ENCODE measurements around the gene CDC42BPA.

Gene CDC42BPA

GRCh38 chr1:227174164-227174563 lies 144.1 kb downstream of the CDC42BPA start:
- H3K27ac ChIP-seq = no peak overlapping the region
- no peak for DNase-seq (ENCODE audit: low spot score)
- no peak for TF ChIP-seq CTCF (conservative IDR thresholded peaks at IDR 0.05; ENCODE audit: low read depth)
- ChIA-PET POLR2A (ENCODE audit: low non-redundant PET) (no interaction called here), CTCF (interaction anchor here (0.5 kb wide), 1 partner anchor 48 kb away, joined by 4 read pairs; no protein-coding TSS in a partner anchor)

DNA sequence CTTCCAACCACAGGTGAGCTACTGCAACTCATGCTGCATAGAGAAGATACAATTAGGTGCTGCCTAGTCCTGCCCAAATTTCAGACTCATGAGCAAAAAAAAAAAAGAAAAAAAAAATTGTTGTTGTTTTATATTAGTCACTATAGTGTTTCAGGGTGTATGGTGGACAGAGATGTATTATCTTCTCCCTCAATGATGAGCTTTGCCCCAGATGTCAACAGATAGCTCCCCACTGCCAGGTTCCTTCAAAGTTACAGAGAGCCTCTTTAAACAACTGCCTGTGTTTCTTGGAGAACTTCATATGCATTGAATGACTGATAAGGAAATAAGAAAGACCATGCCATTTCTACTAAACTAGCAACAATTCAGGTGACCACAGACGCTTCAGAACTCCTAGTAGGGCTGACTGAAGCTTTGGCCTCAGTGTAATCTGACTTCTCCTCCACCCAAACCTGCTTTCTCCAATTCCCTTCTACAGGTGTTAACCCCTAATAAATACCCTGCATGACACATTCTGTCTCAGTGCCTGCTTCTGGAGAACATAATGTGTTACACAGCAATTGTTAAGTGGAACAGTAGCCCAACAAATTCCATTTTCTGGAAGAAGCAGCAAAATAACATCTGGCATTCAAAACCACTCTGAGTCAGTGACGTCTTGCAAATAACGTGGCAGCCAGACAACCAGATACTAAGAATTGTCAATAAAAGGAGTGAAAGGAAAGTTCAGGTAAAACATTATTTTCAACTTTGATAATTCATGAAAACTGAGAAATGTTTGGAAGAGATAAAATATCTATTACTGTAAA lies 147.7 kb downstream of the CDC42BPA start:
- ChIA-PET CTCF (interaction anchor here (0.6 to 0.7 kb wide), 3 partner anchors 45 to 250 kb away, joined by 4 to 6 read pairs (median 4); no protein-coding TSS in a partner anchor), POLR2A (ENCODE audit: low non-redundant PET) (interaction anchor here (0.6 kb wide), 1 partner anchor 95 kb away, joined by 3 read pairs; no protein-coding TSS in a partner anchor)
- no peak overlapping the region for H3K27ac ChIP-seq
- DNase-seq (ENCODE audit: low spot score) = no peak
- TF ChIP-seq CTCF (conservative IDR thresholded peaks at IDR 0.05; ENCODE audit: low read depth) = no peak

DNA sequence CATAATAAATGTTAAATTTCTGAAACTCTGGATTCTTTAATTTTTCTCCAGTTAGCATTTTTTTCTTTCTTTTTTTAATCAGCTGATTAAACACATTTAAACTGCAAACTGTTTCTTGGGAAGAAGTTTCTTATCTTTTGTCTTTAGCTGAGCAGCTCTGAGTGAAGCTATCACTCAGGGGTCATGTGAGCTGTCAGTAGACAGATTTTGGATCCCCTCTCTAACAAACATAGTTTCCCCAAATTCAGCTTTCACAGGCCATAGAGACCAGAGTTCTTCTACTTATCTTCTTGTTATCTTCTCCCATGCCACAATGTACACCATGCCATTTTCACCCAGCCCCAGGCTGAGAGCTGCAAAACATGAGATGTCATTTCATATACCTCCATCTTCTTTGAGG lies 148.9 kb downstream of the CDC42BPA start:
- DNase-seq (ENCODE audit: low spot score) = no peak
- TF ChIP-seq CTCF (conservative IDR thresholded peaks at IDR 0.05; ENCODE audit: low read depth) = no peak
- POLR2A ChIA-PET (ENCODE audit: low non-redundant PET) = no interaction called here
- no peak overlapping the region for H3K27ac ChIP-seq
- CTCF ChIA-PET = interaction anchor here (0.6 kb wide), 2 partner anchors 93 to 626 kb away, joined by 3 read pairs; no protein-coding TSS in a partner anchor

GRCh38 chr1:227167276-227168101 lies 150.8 kb downstream of the CDC42BPA start:
- DNase-seq (ENCODE audit: low spot score) = no peak
- ChIA-PET CTCF (interaction anchor here (0.6 kb wide), 1 partner anchor 88 kb away, joined by 4 read pairs; no protein-coding TSS in a partner anchor), POLR2A (ENCODE audit: low non-redundant PET) (no interaction called here)
- TF ChIP-seq CTCF (conservative IDR thresholded peaks at IDR 0.05; ENCODE audit: low read depth) = no peak
- H3K27ac ChIP-seq = no peak overlapping the region

DNA sequence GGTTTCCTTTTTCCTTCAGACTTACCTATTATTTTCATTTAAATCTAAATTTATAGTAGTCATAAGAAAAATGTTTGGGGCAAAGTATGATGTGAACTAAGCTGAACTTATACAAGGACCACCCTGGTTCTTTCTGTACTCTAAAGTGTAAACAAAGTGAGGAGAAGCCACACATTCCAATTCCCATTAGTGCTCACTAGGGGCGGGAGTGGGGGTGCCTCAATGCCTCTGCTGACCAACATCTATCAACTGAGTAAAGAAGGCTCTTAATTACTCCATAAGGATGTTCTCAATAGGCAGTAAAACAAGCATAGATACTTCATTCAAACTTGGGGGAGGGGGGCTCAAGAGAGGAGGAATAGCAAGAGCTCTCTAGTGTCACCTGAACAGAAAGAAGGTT lies 151.7 kb downstream of the CDC42BPA start:
- CTCF ChIA-PET = interaction anchor here (1.2 kb wide), 1 partner anchor 94 kb away, joined by 4 read pairs; no protein-coding TSS in a partner anchor
- POLR2A ChIA-PET (ENCODE audit: low non-redundant PET) = no interaction called here
- no peak for DNase-seq (ENCODE audit: low spot score)
- no peak overlapping the region for H3K27ac ChIP-seq
- no peak for TF ChIP-seq CTCF (conservative IDR thresholded peaks at IDR 0.05; ENCODE audit: low read depth)

DNA sequence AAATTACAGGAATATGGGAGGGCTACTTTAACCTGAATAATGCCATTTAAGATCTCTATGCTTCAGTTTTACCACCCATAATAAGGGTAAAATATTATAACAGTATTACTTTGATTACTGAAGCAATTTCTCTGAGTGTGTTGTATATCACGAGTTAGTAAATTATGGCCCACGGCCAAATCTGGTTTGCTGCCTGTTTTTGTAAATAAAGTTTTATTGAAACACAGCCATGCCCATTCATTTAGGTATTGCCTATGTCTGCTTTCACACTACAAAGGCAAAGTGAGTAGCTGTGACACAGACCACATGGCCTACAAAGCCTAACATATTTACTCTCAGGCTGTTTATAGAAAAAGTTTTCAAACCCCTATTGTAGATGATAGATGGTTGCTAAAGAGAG lies 156.8 kb downstream of the CDC42BPA start:
- CTCF ChIA-PET = interaction anchor here (0.6 kb wide), 1 partner anchor 17 kb away, joined by 8 read pairs; no protein-coding TSS in a partner anchor
- TF ChIP-seq CTCF (conservative IDR thresholded peaks at IDR 0.05; ENCODE audit: low read depth) = no peak
- DNase-seq (ENCODE audit: low spot score) = no peak
- H3K27ac ChIP-seq = no peak overlapping the region
- POLR2A ChIA-PET (ENCODE audit: low non-redundant PET) = no interaction called here
